ENCODE data around the gene ARMC7. TPM values are rescaled to one million over a fixed set of nuclear protein-coding genes. Genes with fewer than 3 reads are reported as not detected.

The ARMC7 gene
- total and polyA plus RNA-seq, 2 of the 4 experiments (the other 2 are of a cell fraction): 1.8 to 6.9 TPM

DNA sequence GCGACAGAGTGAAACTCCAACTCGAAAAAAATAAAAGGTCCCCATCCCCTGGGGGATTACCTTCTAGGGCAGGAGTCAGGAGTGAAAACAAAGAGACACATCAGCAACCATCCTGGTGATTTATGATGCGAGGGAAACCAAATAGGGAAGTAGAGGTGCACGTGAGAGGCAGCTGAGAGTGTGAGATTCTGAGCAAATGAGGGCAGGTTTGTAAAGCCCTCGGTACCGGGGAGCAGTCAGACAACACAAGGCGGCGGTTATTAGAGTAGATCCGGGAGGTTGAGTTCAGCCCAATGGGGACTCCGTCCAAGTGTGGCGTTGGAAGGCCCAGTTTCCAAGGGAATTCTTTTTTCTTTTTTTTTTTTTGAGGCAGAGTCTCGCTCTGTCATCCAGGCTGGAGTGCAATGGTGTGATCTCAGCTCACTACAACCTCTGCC lies 7.4 kb upstream of the ARMC7 start:
- in situ Hi-C loops (cut with MboI; ENCODE audit: low sequenced_read_pairs): no loop called here
- POLR2A ChIA-PET (ENCODE audit: unreplicated experiment): no interaction called here
- no peak for ATAC-seq (ENCODE audit: low read depth)

More for the DNA sequence above, 7.4 kb upstream of the ARMC7 start:
- 82% methylated on average over 5 of the region's 12 CpGs; no CpG with 5 or more reads in 1 of the 2 experiments for WGBS, 2 experiments (ENCODE audit: extremely low coverage in 2 of 2, insufficient read length in 1 of 2)
- TF ChIP-seq CEBPB (IDR thresholded peaks at IDR 0.05; ENCODE audit: low read depth, low read length) (no peak), ELK1 (IDR thresholded peaks at IDR 0.05; ENCODE audit: borderline replicate concordance, low read depth, low read length) (no peak), CHD1 (IDR thresholded peaks at IDR 0.05; ENCODE audit: low read depth, low read length) (no peak), BHLHE40 (IDR thresholded peaks at IDR 0.05; ENCODE audit: low read depth, low read length) (no peak), POLR2A (IDR thresholded peaks at IDR 0.05; ENCODE audit: low read depth, low read length) (no peak), RCOR1 (IDR thresholded peaks at IDR 0.05; ENCODE audit: insufficient replicate concordance, low read length) (no peak), MAZ (IDR thresholded peaks at IDR 0.05; ENCODE audit: borderline replicate concordance, low read depth, low read length) (no peak), RFX5 (IDR thresholded peaks at IDR 0.05; ENCODE audit: low read depth, low read length) (no peak), MAFK (IDR thresholded peaks at IDR 0.05; ENCODE audit: low read depth, low read length) (no peak), SMC3 (IDR thresholded peaks at IDR 0.05; ENCODE audit: low read depth, low read length) (no peak), NFE2L2 (IDR thresholded peaks at IDR 0.05; ENCODE audit: low read depth, low read length) (no peak), USF2 (IDR thresholded peaks at IDR 0.05; ENCODE audit: low read depth, low read length) (no peak), FOS (IDR thresholded peaks at IDR 0.05; ENCODE audit: low read depth, low read length) (no peak), RAD21 (IDR thresholded peaks at IDR 0.05; ENCODE audit: low read length) (no peak), MXI1 (IDR thresholded peaks at IDR 0.05; ENCODE audit: borderline replicate concordance, low read depth, low read length) (no peak), CTCF (conservative IDR thresholded peaks at IDR 0.05; ENCODE audit: low read depth, low read length) (no peak)
- H3K79me1 ChIP-seq (ENCODE audit: low read depth in 1 of 2, low read length in 2 of 2): no peaks in the 10 kb centered on the region
- H3K18ac ChIP-seq (ENCODE audit: low read depth, low read length): no peak overlapping the region
- H4K8ac ChIP-seq (ENCODE audit: low read depth in 2 of 2, low read length in 2 of 2): no peak overlapping the region
- H3K9me1 ChIP-seq (ENCODE audit: insufficient read depth, low read length): no peaks in the 10 kb centered on the region
- no peak overlapping the region for H2AK9ac ChIP-seq (replicated peaks; ENCODE audit: low read depth, low read length, poor library complexity)
- no peak overlapping the region for H2BK120ac ChIP-seq (ENCODE audit: low read depth, low read length)
- H4K20me1 ChIP-seq (ENCODE audit: insufficient read depth, low read length): no peaks in the 10 kb centered on the region; the same call in 1 of the 2 replicates
- H3K27me3 ChIP-seq (ENCODE audit: control insufficient read depth, insufficient read depth, low read length): no peaks in the 10 kb centered on the region
- DNase-seq: no peak
- no peak overlapping the region for H3K27ac ChIP-seq (ENCODE audit: insufficient read depth, low read length)
- intact Hi-C loops (cut with micrococcal nuclease): no loop called here
- H3K36me3 ChIP-seq (ENCODE audit: control insufficient read depth, insufficient read depth, low read length): peaks cover 9% of the 10 kb centered on the region
- CTCF ChIA-PET: no interaction called here
- H3K4ac ChIP-seq (ENCODE audit: low read depth, low read length): no peak overlapping the region
- H2AFZ ChIP-seq (replicated peaks; ENCODE audit: low read length, poor library complexity): no peak overlapping the region
- H3K23ac ChIP-seq (ENCODE audit: low read depth, low read length): no peak overlapping the region
- H3K9me3 ChIP-seq (ENCODE audit: control insufficient read depth, insufficient read depth, low read length): no peaks in the 10 kb centered on the region
- no peak overlapping the region for H3K9ac ChIP-seq (ENCODE audit: low read depth, low read length)
- no peak overlapping the region for H3K4me3 ChIP-seq (ENCODE audit: insufficient read depth, low read depth, low read length)
- no peak overlapping the region for H2BK20ac ChIP-seq (ENCODE audit: low read depth, low read length)
- H3K14ac ChIP-seq (replicated peaks; ENCODE audit: low read depth, low read length): no peak overlapping the region
- no peak overlapping the region for H4K5ac ChIP-seq (ENCODE audit: low read depth, low read length)
- H2AK5ac ChIP-seq (ENCODE audit: low read depth, low read length): no peak overlapping the region
- H2BK5ac ChIP-seq (ENCODE audit: low read depth, low read length, poor library complexity, severe bottlenecking): no peak overlapping the region
- H3K4me2 ChIP-seq (ENCODE audit: low read depth, low read length): no peak overlapping the region
- no peaks in the 10 kb centered on the region for H3K4me1 ChIP-seq (ENCODE audit: control insufficient read depth, insufficient read depth, low read length)
- no peak overlapping the region for H3K56ac ChIP-seq (ENCODE audit: extremely low read depth, insufficient read depth, low read length)
- BruUV-seq (replicated peaks): no TSS peak
- dilution Hi-C loops (cut with HindIII; ENCODE audit: low sequenced_read_pairs, unreplicated experiment): no loop called here
- H4K91ac ChIP-seq (ENCODE audit: insufficient read depth, low read depth, low read length): no peak overlapping the region
- no peak overlapping the region for H2BK15ac ChIP-seq (ENCODE audit: low read depth, low read length)
